Measurements from ENCODE around the gene NUP85. TPM values are rescaled to one million over a fixed set of nuclear protein-coding genes. Genes with fewer than 3 reads are reported as not detected.
"Not testable (repeated sequence)": the region's sequence is repeated elsewhere in the genome, so short reads cannot be mapped to it uniquely, and the experiment has no call there.

The NUP85 gene
- total and polyA plus RNA-seq, 4 experiments from 2014 or later, result 33.4 to 164 (median 93.1) TPM

DNA sequence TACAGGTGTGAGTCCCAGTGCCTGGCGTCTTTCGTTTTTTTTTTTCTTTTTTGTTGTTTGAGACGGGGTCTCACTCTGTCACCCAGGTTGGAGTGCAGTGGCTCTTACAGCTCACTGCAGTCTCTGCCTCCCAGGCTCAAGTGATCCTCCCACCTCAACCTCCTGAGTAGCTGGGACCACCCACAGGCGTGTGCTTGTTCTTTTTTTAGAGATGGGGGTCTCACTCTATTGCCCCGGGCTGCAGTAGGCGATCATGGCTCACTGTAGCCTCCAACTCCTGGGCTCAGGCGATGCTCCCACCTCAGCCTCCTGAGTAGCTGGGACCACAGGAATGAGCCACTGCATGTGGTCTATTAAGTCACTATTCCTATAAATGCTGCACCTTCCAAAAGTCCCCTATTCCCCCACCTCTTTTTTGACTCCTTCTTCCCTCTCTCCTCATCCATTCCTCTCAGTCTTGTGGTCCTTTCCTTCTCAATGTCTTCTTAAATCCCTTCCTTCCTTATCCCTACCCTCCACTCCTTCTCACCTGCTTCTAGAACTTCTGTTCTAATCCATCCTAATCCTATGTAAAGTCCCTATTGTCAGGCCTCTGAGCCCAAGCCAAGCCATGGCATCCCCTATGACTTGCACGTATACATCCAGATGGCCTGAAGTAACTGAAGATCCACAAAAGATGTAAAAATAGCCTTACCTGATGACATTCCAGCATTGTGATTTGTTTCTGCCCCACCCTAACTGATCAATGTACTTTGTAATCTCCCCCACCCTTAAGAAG is 46.7 kb downstream of the NUP85 start:
- Mint-ChIP-seq H3K4me1 (peaks cover 38 to 80% (median 61%) of the 10 kb centered on the region in 4 donors), H3K27me3 (no peaks in the 10 kb centered on the region), H3K27ac (peak overlapping the region; percentile 35 to 96 (median 47)), H3K4me3 (peak overlapping the region in 4 of 8 donors; percentile 22 to 63 (median 45)), H3K9me3 (no peaks in the 10 kb centered on the region), H3K36me3 (peaks cover 0 to 13% of the 10 kb centered on the region in 2 donors)
- Histone ChIP-seq H3K9me3 (ENCODE audit: control insufficient read depth in 1 of 2, low read length in 2 of 2) (no peaks in the 10 kb centered on the region), H3K27ac (ENCODE audit: low read depth, low read length) (no peak overlapping the region), H3K36me3 (ENCODE audit: insufficient read depth, low read length) (no peaks in the 10 kb centered on the region), H3K27me3 (ENCODE audit: insufficient read depth, low read length) (no peaks in the 10 kb centered on the region), H3K4me3 (ENCODE audit: low read length in 2 of 2) (no peak overlapping the region), H3K4me1 (ENCODE audit: insufficient read depth, low read length) (peaks cover 34% of the 10 kb centered on the region)
- no peak for DNase-seq
- intact Hi-C loops (cut with micrococcal nuclease), result no loop called here
- CTCF ChIA-PET (ENCODE audit: partially characterized antibody), result interaction anchor here (1.9 kb wide), 1 partner anchor 8 kb away, joined by 8 read pairs; no protein-coding TSS in a partner anchor
- POLR2A ChIA-PET (ENCODE audit: partially characterized antibody), result interaction anchor here (3.1 to 4.3 kb wide), 2 partner anchors 9 to 11 kb away, joined by 9 to 50 read pairs; partner anchors contain the start of genes GGA3 and MRPS7

DNA sequence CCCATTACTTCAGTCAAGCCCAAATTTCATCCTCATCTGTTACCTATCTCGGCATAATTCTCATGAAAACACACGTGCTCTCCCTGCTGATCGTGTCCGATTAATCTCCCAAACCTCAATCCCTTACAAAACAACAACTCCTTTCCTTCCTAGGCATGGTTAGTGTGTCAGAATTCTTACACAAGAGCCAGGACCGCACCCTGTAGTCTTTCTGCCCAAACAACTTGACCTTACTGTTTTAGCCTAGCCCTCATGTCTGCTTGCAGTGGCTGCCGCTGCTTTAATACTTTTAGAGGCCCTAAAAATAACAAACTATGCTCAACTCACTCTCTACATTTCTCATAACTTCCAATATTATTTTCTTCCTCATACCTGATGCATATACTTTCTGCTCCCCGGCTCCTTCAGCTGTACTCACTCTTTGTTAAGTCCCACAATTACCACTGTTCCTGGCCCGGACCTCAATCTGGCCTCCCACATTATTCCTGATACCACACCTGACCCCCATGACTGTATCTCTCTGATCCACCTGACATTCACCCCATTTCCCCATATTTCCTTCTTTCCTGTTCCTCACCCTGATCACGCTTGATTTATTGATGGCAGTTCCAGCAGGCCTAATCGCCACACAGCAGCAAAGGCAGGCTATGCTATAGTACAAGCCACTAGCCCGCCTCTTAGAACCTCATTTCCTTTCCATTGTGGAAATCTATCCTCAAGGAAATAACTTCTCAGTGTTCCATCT is 50.6 kb downstream of the NUP85 start:
- H3K4me1 ChIP-seq (ENCODE audit: insufficient read depth, low read length), result peaks cover 38% of the 10 kb centered on the region
- H3K36me3 Mint-ChIP-seq; H3K36me3 ChIP-seq (ENCODE audit: insufficient read depth, low read length); H3K4me3 ChIP-seq (ENCODE audit: low read length in 2 of 2); H3K9me3 Mint-ChIP-seq; DNase-seq; POLR2A ChIA-PET (ENCODE audit: partially characterized antibody); CTCF ChIA-PET (ENCODE audit: partially characterized antibody); H3K9me3 ChIP-seq (ENCODE audit: control insufficient read depth in 1 of 2, low read length in 2 of 2); H3K27me3 Mint-ChIP-seq; H3K27me3 ChIP-seq (ENCODE audit: insufficient read depth, low read length); intact Hi-C loops (cut with micrococcal nuclease); H3K27ac ChIP-seq (ENCODE audit: low read depth, low read length): not testable (repeated sequence)
- peaks cover 48 to 100% (median 78%) of the 10 kb centered on the region in 4 donors for H3K4me1 Mint-ChIP-seq
- peak overlapping the region in 3 of 8 donors; percentile 2 to 59 (median 34) for H3K4me3 Mint-ChIP-seq
- H3K27ac Mint-ChIP-seq, result peak overlapping the region in 3 of 7 donors; percentile 10 to 59 (median 21)

DNA sequence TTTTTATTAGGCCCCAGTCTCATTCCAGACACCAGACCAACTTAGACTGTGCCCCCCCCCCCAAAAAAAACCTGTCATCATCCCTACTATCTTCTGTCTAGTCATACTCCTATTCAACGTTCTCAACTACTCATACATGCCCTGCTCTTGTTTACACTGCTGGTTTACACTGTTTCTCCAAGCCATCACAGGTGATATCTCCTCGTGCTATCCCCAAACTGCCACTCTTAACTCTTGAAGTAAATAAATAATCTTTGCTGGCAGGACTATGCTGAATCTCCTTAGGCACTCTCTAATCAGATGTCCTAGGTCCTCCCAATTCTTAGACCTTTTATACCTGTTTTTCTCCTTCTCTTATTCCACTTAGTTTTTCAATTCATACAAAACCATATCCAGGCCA is 51.7 kb downstream of the NUP85 start:
- intact Hi-C loops (cut with micrococcal nuclease); CTCF ChIA-PET (ENCODE audit: partially characterized antibody); H3K27ac ChIP-seq (ENCODE audit: low read depth, low read length); POLR2A ChIA-PET (ENCODE audit: partially characterized antibody); H3K9me3 ChIP-seq (ENCODE audit: control insufficient read depth in 1 of 2, low read length in 2 of 2); H3K9me3 Mint-ChIP-seq; DNase-seq; H3K27me3 ChIP-seq (ENCODE audit: insufficient read depth, low read length); H3K4me3 Mint-ChIP-seq; H3K27me3 Mint-ChIP-seq; H3K36me3 ChIP-seq (ENCODE audit: insufficient read depth, low read length); H3K4me3 ChIP-seq (ENCODE audit: low read length in 2 of 2): not testable (repeated sequence)
- peaks cover 0 to 19% of the 10 kb centered on the region in 2 donors for H3K36me3 Mint-ChIP-seq
- peaks cover 44 to 98% (median 77%) of the 10 kb centered on the region in 4 donors for H3K4me1 Mint-ChIP-seq
- peak overlapping the region in 3 of 7 donors; percentile 71 to 88 (median 78) for H3K27ac Mint-ChIP-seq
- H3K4me1 ChIP-seq (ENCODE audit: insufficient read depth, low read length), result peaks cover 30% of the 10 kb centered on the region

DNA sequence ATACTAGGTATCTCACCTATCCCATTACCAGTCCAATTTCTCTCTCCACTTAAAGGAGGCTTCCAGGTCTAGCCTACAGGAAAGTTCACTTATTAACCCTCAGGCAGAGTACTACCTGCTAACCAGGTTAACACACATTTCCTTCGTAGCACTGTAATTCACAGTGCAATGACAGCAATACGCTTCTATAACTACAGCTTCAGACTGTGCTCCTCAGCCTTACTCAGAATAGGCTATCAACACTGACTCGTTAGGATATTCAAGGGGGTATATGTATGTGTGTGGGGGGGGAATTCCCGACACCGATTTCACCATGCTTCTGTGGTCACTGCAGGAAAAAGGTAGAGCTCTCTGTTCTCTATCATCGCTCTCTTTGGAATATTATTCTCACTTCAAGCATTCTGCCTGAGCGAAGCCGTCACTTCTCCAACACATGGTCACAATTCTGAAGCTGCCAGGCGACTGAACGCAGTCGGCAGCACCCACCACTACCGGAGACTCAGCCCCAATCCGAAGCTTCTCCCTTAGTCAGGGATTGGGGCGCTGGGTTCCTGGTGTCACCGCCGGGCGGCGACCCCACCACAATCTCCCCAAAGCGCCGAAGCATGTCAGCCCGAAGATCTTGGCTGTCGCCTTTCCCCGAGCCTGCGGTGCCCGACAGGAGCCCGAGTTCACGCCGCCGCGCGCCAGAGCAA is 55.3 kb downstream of the NUP85 start:
- H3K4me1 ChIP-seq (ENCODE audit: insufficient read depth, low read length), result peaks cover 35% of the 10 kb centered on the region
- POLR2A ChIA-PET (ENCODE audit: partially characterized antibody), result interaction anchor here (0.6 to 6.1 kb wide), 28 partner anchors 10 to 406 kb away, joined by 3 to 193 read pairs (median 6); partner anchors contain the start of genes ARMC7, FDXR, GRB2 and MIF4GD
- H3K36me3 ChIP-seq (ENCODE audit: insufficient read depth, low read length), result peaks cover 7% of the 10 kb centered on the region
- CTCF ChIA-PET (ENCODE audit: partially characterized antibody), result interaction anchor here (1.0 to 4.3 kb wide), 11 partner anchors 9 to 152 kb away, joined by 3 to 44 read pairs (median 6); partner anchors contain the start of genes MIF4GD and SLC25A19
- H3K36me3 Mint-ChIP-seq, result peaks cover 4 to 36% of the 10 kb centered on the region in 2 donors
- peak overlapping the region; percentile 62 to 77 for H3K4me3 ChIP-seq (ENCODE audit: low read length in 2 of 2)
- peaks cover 38 to 72% (median 55%) of the 10 kb centered on the region in 4 donors for H3K4me1 Mint-ChIP-seq
- peak overlapping the region; percentile 96 for H3K27ac ChIP-seq (ENCODE audit: low read depth, low read length)
- H3K27me3 Mint-ChIP-seq, result no peaks in the 10 kb centered on the region
- H3K9me3 ChIP-seq (ENCODE audit: control insufficient read depth in 1 of 2, low read length in 2 of 2), result no peaks in the 10 kb centered on the region
- peaks cover 0 to 2% (median 0%) of the 10 kb centered on the region in 8 donors for H3K9me3 Mint-ChIP-seq
- H3K27ac Mint-ChIP-seq, result peak overlapping the region; percentile 100
- H3K4me3 Mint-ChIP-seq, result peak overlapping the region; percentile 93 to 99 (median 97)
- H3K27me3 ChIP-seq (ENCODE audit: insufficient read depth, low read length), result no peaks in the 10 kb centered on the region
- peak in 1 of 5 donors; percentile 73 for DNase-seq
- intact Hi-C loops (cut with micrococcal nuclease), result loop anchor here (1.0 to 2.0 kb wide), 7 partner anchors 10 to 145 kb away; partner anchors contain the start of genes GRB2, JPT1, MIF4GD and NUP85

DNA sequence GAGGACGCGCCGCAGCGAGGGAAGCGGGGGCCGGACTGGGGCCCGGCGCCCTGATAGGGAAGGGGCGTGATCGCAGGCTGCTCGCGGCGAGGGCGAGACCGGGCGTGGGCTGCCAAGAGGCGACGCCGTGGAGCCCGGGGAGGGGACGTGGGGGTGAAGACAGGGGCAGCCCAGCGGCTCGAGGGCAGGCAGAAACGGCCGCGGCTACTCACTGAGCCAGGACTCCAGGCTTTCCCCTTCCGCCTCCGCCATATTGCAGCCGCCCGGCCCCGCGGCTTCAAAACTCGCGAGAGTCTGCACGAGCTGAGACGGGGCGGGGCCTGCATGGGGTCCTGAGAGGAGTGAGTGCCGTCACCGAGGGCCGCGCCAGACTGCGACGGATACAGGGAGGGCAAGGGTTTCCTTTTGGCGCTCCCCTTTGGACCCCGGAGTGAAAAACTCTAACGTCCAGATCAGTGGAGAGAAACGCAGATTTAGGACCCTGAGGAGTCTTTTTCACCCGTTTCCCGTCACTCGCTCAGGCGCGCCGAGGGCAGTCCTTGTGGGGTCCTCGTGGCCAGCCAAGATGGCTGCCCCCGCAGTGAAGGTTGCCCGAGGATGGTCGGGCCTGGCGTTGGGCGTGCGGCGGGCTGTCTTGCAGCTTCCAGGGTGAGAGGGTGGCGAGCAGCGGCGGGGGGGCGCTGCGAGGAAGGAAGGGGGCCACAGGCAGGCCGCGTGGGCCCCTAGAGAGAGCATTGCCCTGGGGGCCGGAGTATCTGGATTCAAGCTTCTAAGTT is 56.0 kb downstream of the NUP85 start, which contains the start of the genes GGA3 and MRPS7:
GGA3 (minus strand) TSS at position 271 of the 776 bp plus-strand sequence; CDS start at position 252, 19 bp downstream.
MRPS7 (plus strand) TSS at position 544 of the 776 bp plus-strand sequence; CDS start at position 566, 22 bp downstream.
- H3K4me3 Mint-ChIP-seq, result peak within 1 kb of the TSS; percentile 93 to 99 (median 97)
- Histone ChIP-seq H3K4me3 (ENCODE audit: low read length in 2 of 2) (peak within 1 kb of the TSS; percentile 77 to 99), H3K36me3 (ENCODE audit: insufficient read depth, low read length) (peaks cover 14% of the 10 kb centered on the region), H3K9me3 (ENCODE audit: control insufficient read depth in 1 of 2, low read length in 2 of 2) (no peaks in the 10 kb centered on the region), H3K27me3 (ENCODE audit: insufficient read depth, low read length) (no peaks in the 10 kb centered on the region), H3K27ac (ENCODE audit: low read depth, low read length) (peak within 1 kb of the TSS; percentile 96), H3K4me1 (ENCODE audit: insufficient read depth, low read length) (peaks cover 35% of the 10 kb centered on the region)
- DNase-seq, result peak; percentile 95 to 99 (median 97)
- peak within 1 kb of the TSS; percentile 100 for H3K27ac Mint-ChIP-seq
- intact Hi-C loops (cut with micrococcal nuclease), result loop anchor here (1.0 to 2.0 kb wide), 7 partner anchors 10 to 144 kb away; partner anchors contain the start of genes GRB2, JPT1, MIF4GD and NUP85
- POLR2A ChIA-PET (ENCODE audit: partially characterized antibody), result interaction anchor here (0.6 to 6.1 kb wide), 32 partner anchors 11 to 405 kb away, joined by 3 to 193 read pairs (median 6); partner anchors contain the start of genes ARMC7, FDXR, GRB2 and MIF4GD
- peaks cover 32 to 65% (median 48%) of the 10 kb centered on the region in 4 donors for H3K4me1 Mint-ChIP-seq
- CTCF ChIA-PET (ENCODE audit: partially characterized antibody), result interaction anchor here (1.0 to 4.3 kb wide), 11 partner anchors 8 to 301 kb away, joined by 3 to 44 read pairs (median 4); partner anchors contain the start of genes MIF4GD and SLC25A19
- H3K36me3 Mint-ChIP-seq, result peaks cover 4 to 42% of the 10 kb centered on the region in 2 donors
- H3K27me3 Mint-ChIP-seq, result no peaks in the 10 kb centered on the region
- H3K9me3 Mint-ChIP-seq, result peaks cover 0 to 2% (median 0%) of the 10 kb centered on the region in 8 donors

Data from CD4-positive, alpha-beta memory T cell (primary cell).